ENCODE measurements around the gene PHF12.

The PHF12 gene

GRCh38 chr17:28871056-28871579 lies 80.2 kb downstream of the PHF12 start:
- H3K9ac ChIP-seq (ENCODE audit: low read depth, low read length) = no peak overlapping the region
- H3K4me2 ChIP-seq (ENCODE audit: low read length) = no peak overlapping the region
- H3K9me3 ChIP-seq (replicated peaks; ENCODE audit: low read length) = no peaks in the 10 kb centered on the region
- peaks cover 1% of the 10 kb centered on the region for H3K4me1 ChIP-seq (ENCODE audit: control insufficient read depth, insufficient read depth, low read length)
- H3K27me3 ChIP-seq (ENCODE audit: control insufficient read depth, insufficient read depth, low read length) = no peaks in the 10 kb centered on the region
- H3K4me3 ChIP-seq (ENCODE audit: low read length) = no peak overlapping the region
- H3K36me3 ChIP-seq (ENCODE audit: insufficient read depth, low read length) = no peaks in the 10 kb centered on the region

DNA sequence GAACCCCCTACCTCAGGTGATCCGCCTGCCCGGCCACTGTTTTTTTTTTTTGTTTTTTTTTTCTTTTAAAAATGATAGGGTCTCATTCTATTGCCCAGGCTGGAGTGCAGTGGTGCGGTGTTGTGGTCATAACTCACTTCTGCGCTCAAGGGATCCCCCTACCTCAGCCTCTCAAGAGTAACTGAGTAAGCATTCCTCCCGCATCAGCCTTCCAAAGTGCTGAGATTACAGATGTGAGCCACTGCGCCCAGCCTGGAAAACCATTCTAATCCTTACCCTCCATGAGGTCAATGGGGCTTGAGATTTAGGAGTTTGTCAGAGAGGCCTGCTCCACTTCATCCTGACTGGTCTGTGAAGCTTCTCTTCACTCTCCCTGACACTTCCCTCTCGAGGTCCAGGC lies 84.0 kb downstream of the PHF12 start:
- H3K4me3 ChIP-seq (ENCODE audit: low read length) = no peak overlapping the region
- H3K9ac ChIP-seq (ENCODE audit: low read depth, low read length) = no peak overlapping the region
- peaks cover 9% of the 10 kb centered on the region for H3K4me1 ChIP-seq (ENCODE audit: control insufficient read depth, insufficient read depth, low read length)
- no peak overlapping the region for H3K4me2 ChIP-seq (ENCODE audit: low read length)
- no peaks in the 10 kb centered on the region for H3K36me3 ChIP-seq (ENCODE audit: insufficient read depth, low read length)
- no peaks in the 10 kb centered on the region for H3K9me3 ChIP-seq (replicated peaks; ENCODE audit: low read length)
- no peaks in the 10 kb centered on the region for H3K27me3 ChIP-seq (ENCODE audit: control insufficient read depth, insufficient read depth, low read length)

GRCh38 chr17:28865946-28866752 lies 85.2 kb downstream of the PHF12 start:
- Histone ChIP-seq H3K9me3 (replicated peaks; ENCODE audit: low read length) (no peaks in the 10 kb centered on the region), H3K4me3 (ENCODE audit: low read length) (no peak overlapping the region), H3K36me3 (ENCODE audit: insufficient read depth, low read length) (no peaks in the 10 kb centered on the region), H3K9ac (ENCODE audit: low read depth, low read length) (no peak overlapping the region), H3K4me2 (ENCODE audit: low read length) (no peak overlapping the region), H3K27me3 (ENCODE audit: control insufficient read depth, insufficient read depth, low read length) (no peaks in the 10 kb centered on the region), H3K4me1 (ENCODE audit: control insufficient read depth, insufficient read depth, low read length) (peaks cover 9% of the 10 kb centered on the region)

DNA sequence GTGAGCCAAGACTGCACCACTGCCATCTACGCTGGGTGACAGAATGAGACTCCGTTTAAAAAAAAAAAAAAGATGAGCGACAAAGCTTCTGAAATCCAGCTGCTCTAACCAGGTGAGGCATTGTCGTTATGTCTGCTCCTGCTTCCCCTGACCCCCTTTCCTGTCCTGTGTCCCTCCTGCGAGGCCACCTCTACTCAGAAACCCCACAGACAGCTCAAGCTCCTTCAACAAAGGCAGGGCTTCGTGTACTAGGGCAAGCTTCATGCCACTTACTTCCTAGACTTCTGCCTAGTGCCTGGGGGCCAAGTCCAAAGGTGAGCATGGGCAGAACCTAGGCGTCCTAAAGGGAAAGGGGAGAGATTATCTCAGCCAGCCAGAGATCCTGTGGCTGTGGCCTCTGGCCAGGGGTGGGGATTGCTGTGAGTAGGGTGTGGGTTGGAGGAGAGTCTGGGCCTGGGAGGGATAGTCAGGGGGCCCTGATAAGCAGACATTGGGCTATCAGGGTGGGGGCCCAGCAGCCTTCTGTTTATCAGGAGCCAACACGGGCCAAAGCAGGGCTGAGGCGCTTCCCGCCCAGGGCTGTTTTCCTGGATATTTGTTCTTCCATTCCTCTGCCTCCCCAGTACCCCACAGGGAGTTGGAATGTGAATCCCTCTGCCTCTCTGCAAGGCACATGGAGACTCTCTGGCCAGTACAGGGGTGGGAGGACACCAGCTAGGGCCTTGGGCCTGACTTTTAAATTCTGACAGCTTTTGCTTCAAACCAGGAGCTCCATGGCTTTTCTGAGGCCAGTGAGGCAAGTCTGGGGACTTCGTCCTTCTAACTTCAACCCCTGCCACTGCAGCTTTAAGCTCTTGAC lies 86.1 kb downstream of the PHF12 start:
- Histone ChIP-seq H3K4me1 (ENCODE audit: control insufficient read depth, insufficient read depth, low read length) (peaks cover 9% of the 10 kb centered on the region), H3K27me3 (ENCODE audit: control insufficient read depth, insufficient read depth, low read length) (no peaks in the 10 kb centered on the region), H3K9me3 (replicated peaks; ENCODE audit: low read length) (no peaks in the 10 kb centered on the region), H3K36me3 (ENCODE audit: insufficient read depth, low read length) (peaks cover 6% of the 10 kb centered on the region), H3K9ac (ENCODE audit: low read depth, low read length) (no peak overlapping the region), H3K4me3 (ENCODE audit: low read length) (no peak overlapping the region), H3K4me2 (ENCODE audit: low read length) (no peak overlapping the region)

GRCh38 chr17:28863953-28864352 lies 87.4 kb downstream of the PHF12 start:
- no peak overlapping the region for H3K4me2 ChIP-seq (ENCODE audit: low read length)
- H3K4me3 ChIP-seq (ENCODE audit: low read length) = no peak overlapping the region
- H3K9ac ChIP-seq (ENCODE audit: low read depth, low read length) = no peak overlapping the region
- H3K4me1 ChIP-seq (ENCODE audit: control insufficient read depth, insufficient read depth, low read length) = peaks cover 9% of the 10 kb centered on the region
- no peaks in the 10 kb centered on the region for H3K27me3 ChIP-seq (ENCODE audit: control insufficient read depth, insufficient read depth, low read length)
- H3K36me3 ChIP-seq (ENCODE audit: insufficient read depth, low read length) = peaks cover 10% of the 10 kb centered on the region
- no peaks in the 10 kb centered on the region for H3K9me3 ChIP-seq (replicated peaks; ENCODE audit: low read length)

GRCh38 chr17:28862561-28862960 lies 88.8 kb downstream of the PHF12 start:
- no peaks in the 10 kb centered on the region for H3K27me3 ChIP-seq (ENCODE audit: control insufficient read depth, insufficient read depth, low read length)
- no peak overlapping the region for H3K4me3 ChIP-seq (ENCODE audit: low read length)
- no peak overlapping the region for H3K9ac ChIP-seq (ENCODE audit: low read depth, low read length)
- no peaks in the 10 kb centered on the region for H3K9me3 ChIP-seq (replicated peaks; ENCODE audit: low read length)
- H3K4me1 ChIP-seq (ENCODE audit: control insufficient read depth, insufficient read depth, low read length) = peaks cover 9% of the 10 kb centered on the region
- peaks cover 24% of the 10 kb centered on the region for H3K36me3 ChIP-seq (ENCODE audit: insufficient read depth, low read length)
- H3K4me2 ChIP-seq (ENCODE audit: low read length) = no peak overlapping the region

DNA sequence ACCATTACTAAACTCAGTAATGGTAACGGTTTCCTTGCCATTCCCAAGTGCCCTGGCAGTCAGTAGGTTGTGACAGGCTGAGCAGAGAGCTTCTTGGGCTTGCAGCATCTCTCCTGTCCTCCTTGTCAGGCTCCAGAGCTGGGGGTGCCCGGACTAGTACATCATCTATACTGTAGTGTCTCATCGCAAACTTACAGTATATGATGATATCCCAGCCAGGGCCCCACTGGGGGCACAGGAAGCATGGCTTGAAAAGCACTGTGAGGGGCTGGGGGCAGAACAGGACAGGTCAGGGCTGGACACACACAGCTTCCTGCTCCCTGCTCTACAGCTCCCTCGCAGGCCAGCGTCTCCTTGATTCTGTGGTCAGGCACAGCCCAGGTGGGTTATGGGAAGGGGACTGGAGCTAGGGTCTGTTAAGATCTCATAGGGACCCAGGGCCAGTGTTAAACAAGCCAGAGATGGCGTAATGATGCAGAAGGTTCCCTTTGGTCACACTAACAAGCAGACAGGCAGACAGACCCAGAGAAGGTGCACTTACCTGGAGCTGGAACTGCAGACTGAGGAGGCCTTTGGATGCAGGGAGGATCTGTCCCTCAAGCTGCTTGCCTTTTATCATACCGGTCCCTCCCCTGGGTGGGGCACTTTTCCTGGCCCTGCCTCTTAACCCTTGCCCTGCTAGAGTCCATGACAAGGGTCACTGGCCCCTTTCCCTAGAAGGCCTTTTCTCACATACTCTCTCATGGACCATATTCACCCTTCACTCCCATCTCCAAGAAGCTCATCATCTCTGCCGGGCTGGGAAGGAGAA lies 89.7 kb downstream of the PHF12 start:
- Histone ChIP-seq H3K4me2 (ENCODE audit: low read length) (no peak overlapping the region), H3K4me3 (ENCODE audit: low read length) (no peak overlapping the region), H3K9ac (ENCODE audit: low read depth, low read length) (no peak overlapping the region), H3K9me3 (replicated peaks; ENCODE audit: low read length) (no peaks in the 10 kb centered on the region), H3K27me3 (ENCODE audit: control insufficient read depth, insufficient read depth, low read length) (no peaks in the 10 kb centered on the region), H3K36me3 (ENCODE audit: insufficient read depth, low read length) (peaks cover 24% of the 10 kb centered on the region), H3K4me1 (ENCODE audit: control insufficient read depth, insufficient read depth, low read length) (peaks cover 9% of the 10 kb centered on the region)

DNA sequence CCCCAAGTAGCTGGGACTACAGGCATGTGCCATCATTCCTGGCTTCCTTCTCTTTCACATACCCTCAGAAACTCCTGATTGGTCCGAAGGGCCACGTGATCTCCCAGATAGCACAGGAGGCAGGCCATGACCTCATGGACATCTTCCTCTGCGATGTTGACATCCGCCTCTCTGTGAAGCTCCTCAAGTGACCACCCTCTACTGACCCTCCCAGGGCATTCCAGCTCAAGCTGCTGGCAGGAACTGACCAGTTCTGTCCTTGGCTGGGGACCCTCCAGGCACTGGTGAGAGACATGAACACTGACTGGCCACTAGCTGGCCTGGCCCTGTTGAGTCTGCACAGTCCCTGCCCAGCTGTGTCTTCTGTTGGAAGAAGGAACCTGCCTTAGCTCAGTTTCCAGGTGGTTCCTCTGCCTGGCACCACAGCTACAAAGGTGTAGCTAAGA lies 90.9 kb downstream of the PHF12 start:
- Histone ChIP-seq H3K27me3 (ENCODE audit: control insufficient read depth, insufficient read depth, low read length) (no peaks in the 10 kb centered on the region), H3K4me1 (ENCODE audit: control insufficient read depth, insufficient read depth, low read length) (peaks cover 5% of the 10 kb centered on the region), H3K36me3 (ENCODE audit: insufficient read depth, low read length) (peaks cover 24% of the 10 kb centered on the region)

GRCh38 chr17:28858801-28859355 lies 92.4 kb downstream of the PHF12 start:
- Histone ChIP-seq H3K9ac (ENCODE audit: low read depth, low read length) (no peak overlapping the region), H3K27me3 (ENCODE audit: control insufficient read depth, insufficient read depth, low read length) (no peaks in the 10 kb centered on the region), H3K36me3 (ENCODE audit: insufficient read depth, low read length) (peaks cover 24% of the 10 kb centered on the region), H3K4me1 (ENCODE audit: control insufficient read depth, insufficient read depth, low read length) (peaks cover 9% of the 10 kb centered on the region), H3K9me3 (replicated peaks; ENCODE audit: low read length) (no peaks in the 10 kb centered on the region), H3K4me3 (ENCODE audit: low read length) (no peak overlapping the region), H3K4me2 (ENCODE audit: low read length) (no peak overlapping the region)

More for the DNA sequence above, 90.9 kb downstream of the PHF12 start:
- H3K4me2 ChIP-seq (ENCODE audit: low read length) = no peak overlapping the region
- no peak overlapping the region for H3K9ac ChIP-seq (ENCODE audit: low read depth, low read length)
- no peaks in the 10 kb centered on the region for H3K9me3 ChIP-seq (replicated peaks; ENCODE audit: low read length)
- no peak overlapping the region for H3K4me3 ChIP-seq (ENCODE audit: low read length)

DNA sequence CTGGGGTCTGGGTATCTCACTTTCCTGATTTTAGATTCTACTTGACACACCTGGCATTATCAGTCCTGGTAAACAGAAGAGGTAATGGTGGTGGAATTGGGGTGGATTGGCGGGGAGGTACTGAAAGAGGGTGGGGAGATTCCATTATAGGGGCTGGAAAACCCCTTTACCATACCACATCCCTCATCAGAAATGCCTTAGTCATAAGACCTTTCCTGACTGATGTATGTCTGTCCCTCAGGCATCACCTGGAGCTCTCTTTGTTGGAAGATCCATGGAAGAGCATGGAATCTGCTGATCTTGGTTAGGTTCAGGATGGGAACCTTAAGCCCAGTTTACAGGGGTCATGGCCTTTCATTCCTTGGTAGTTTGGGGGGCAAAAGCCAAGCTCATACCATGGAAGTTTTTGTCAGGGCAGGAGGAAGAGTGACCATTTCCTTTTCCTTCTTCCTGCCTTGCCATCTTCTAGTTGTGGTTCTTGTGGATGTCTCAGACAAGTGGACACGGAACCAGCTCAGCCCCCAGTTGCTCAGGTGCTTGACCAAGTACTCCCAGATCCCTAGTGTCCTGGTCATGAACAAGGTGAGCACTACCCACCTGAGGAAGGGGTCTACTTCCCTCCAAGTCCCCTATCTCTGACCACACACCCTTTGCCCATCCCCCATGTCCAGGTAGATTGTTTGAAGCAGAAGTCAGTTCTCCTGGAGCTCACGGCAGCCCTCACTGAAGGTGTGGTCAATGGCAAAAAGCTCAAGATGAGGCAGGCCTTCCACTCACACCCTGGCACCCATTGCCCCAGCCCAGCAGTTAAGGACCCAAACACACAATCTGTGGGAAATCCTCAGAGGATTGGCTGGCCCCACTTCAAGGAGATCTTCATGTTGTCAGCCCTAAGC lies 93.2 kb downstream of the PHF12 start:
- Histone ChIP-seq H3K9me3 (replicated peaks; ENCODE audit: low read length) (no peaks in the 10 kb centered on the region), H3K9ac (ENCODE audit: low read depth, low read length) (no peak overlapping the region), H3K4me2 (ENCODE audit: low read length) (no peak overlapping the region), H3K4me3 (ENCODE audit: low read length) (no peak overlapping the region), H3K4me1 (ENCODE audit: control insufficient read depth, insufficient read depth, low read length) (peaks cover 9% of the 10 kb centered on the region), H3K27me3 (ENCODE audit: control insufficient read depth, insufficient read depth, low read length) (no peaks in the 10 kb centered on the region), H3K36me3 (ENCODE audit: insufficient read depth, low read length) (peaks cover 24% of the 10 kb centered on the region)

Data from skeletal muscle satellite cell (primary cell).